ENCODE results near the gene HAO2. TPM values are rescaled to one million over a fixed set of nuclear protein-coding genes. Genes with fewer than 3 reads are reported as not detected.

The HAO2 gene
- total and polyA plus RNA-seq, 9 donors: 0.08 to 0.15 (median 0.13) TPM; not detected in 6

DNA sequence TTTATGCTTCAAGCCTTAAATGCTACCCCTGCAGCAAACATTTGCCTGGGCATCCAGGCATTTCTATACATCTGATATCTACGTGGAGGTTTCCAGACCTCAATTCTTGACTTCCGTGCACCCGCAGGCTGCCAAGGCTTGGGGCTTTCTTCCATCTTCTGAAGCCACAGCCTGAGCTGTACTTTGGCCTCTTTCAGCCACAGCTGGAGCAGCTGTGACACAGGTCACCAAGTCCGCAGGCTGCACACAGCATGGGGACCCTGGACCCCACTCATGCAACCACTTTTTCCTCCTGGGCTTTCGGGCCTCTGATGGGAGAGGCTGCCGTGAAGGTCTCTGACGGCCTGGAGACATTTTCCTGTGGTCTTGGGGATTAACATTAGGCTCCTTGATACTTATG, 5.4 kb upstream of the HAO2 start:
- peaks cover 3% of the 10 kb centered on the region for H3K4me1 ChIP-seq (ENCODE audit: control insufficient read depth, insufficient read depth, low read length)
- no peaks in the 10 kb centered on the region for H3K27me3 ChIP-seq (ENCODE audit: control insufficient read depth, insufficient read depth, low read length)
- H3K36me3 ChIP-seq (ENCODE audit: control insufficient read depth, insufficient read depth, low read length): no peaks in the 10 kb centered on the region
- H3K27ac ChIP-seq (ENCODE audit: low read length): no peak overlapping the region
- DNase-seq: no peak
- WGBS (ENCODE audit: insufficient coverage): 59% methylated on average over 7 of the region's 7 CpGs
- H3K9me3 ChIP-seq (replicated peaks; ENCODE audit: control insufficient read depth, low read depth, low read length): no peaks in the 10 kb centered on the region
- no peak overlapping the region for H3K4me3 ChIP-seq (ENCODE audit: low read length)

- WGBS (ENCODE audit: insufficient coverage): 82% methylated on average over 2 of the region's 4 CpGs
- no peak for DNase-seq
- H3K27me3 ChIP-seq (ENCODE audit: control insufficient read depth, insufficient read depth, low read length): no peaks in the 10 kb centered on the region
Observed at GRCh38 chr1:119364640-119365039, 3.9 kb upstream of the HAO2 start.

GRCh38 chr1:119366424-119366823, 2.2 kb upstream of the HAO2 start:
- DNase-seq: no peak
- 87% methylated on average over 3 of the region's 3 CpGs for WGBS (ENCODE audit: insufficient coverage)
- Histone ChIP-seq H3K27ac (ENCODE audit: low read length) (no peak overlapping the region), H3K4me1 (ENCODE audit: control insufficient read depth, insufficient read depth, low read length) (peaks cover 2% of the 10 kb centered on the region), H3K36me3 (ENCODE audit: control insufficient read depth, insufficient read depth, low read length) (no peaks in the 10 kb centered on the region), H3K4me3 (ENCODE audit: low read length) (no peak overlapping the region), H3K9me3 (replicated peaks; ENCODE audit: control insufficient read depth, low read depth, low read length) (no peaks in the 10 kb centered on the region), H3K27me3 (ENCODE audit: control insufficient read depth, insufficient read depth, low read length) (no peaks in the 10 kb centered on the region)

More at GRCh38 chr1:119364640-119365039, 3.9 kb upstream of the HAO2 start:
- no peaks in the 10 kb centered on the region for H3K36me3 ChIP-seq (ENCODE audit: control insufficient read depth, insufficient read depth, low read length)
- H3K9me3 ChIP-seq (replicated peaks; ENCODE audit: control insufficient read depth, low read depth, low read length): no peaks in the 10 kb centered on the region
- peaks cover 2% of the 10 kb centered on the region for H3K4me1 ChIP-seq (ENCODE audit: control insufficient read depth, insufficient read depth, low read length)
- no peak overlapping the region for H3K27ac ChIP-seq (ENCODE audit: low read length)
- no peak overlapping the region for H3K4me3 ChIP-seq (ENCODE audit: low read length)

GRCh38 chr1:119367432-119368124, 1.0 kb upstream of the HAO2 start:
- Histone ChIP-seq H3K9me3 (replicated peaks; ENCODE audit: control insufficient read depth, low read depth, low read length) (no peaks in the 10 kb centered on the region), H3K36me3 (ENCODE audit: control insufficient read depth, insufficient read depth, low read length) (no peaks in the 10 kb centered on the region), H3K27me3 (ENCODE audit: control insufficient read depth, insufficient read depth, low read length) (no peaks in the 10 kb centered on the region), H3K27ac (ENCODE audit: low read length) (no peak overlapping the region), H3K4me3 (ENCODE audit: low read length) (no peak overlapping the region), H3K4me1 (ENCODE audit: control insufficient read depth, insufficient read depth, low read length) (peaks cover 2% of the 10 kb centered on the region)
- peak; percentile 75 for DNase-seq
- WGBS (ENCODE audit: insufficient coverage): 62% methylated on average over 12 of the region's 13 CpGs

- Histone ChIP-seq H3K9me3 (replicated peaks; ENCODE audit: control insufficient read depth, low read depth, low read length) (no peaks in the 10 kb centered on the region), H3K36me3 (ENCODE audit: control insufficient read depth, insufficient read depth, low read length) (no peaks in the 10 kb centered on the region), H3K4me3 (ENCODE audit: low read length) (no peak overlapping the region), H3K4me1 (ENCODE audit: control insufficient read depth, insufficient read depth, low read length) (peaks cover 5% of the 10 kb centered on the region), H3K27ac (ENCODE audit: low read length) (no peak overlapping the region), H3K27me3 (ENCODE audit: control insufficient read depth, insufficient read depth, low read length) (no peaks in the 10 kb centered on the region)
- 67% methylated on average over 1 of the region's 2 CpGs for WGBS (ENCODE audit: insufficient coverage)
- no peak for DNase-seq
Observed at GRCh38 chr1:119370748-119371147, 2.2 kb downstream of the HAO2 start.

DNA sequence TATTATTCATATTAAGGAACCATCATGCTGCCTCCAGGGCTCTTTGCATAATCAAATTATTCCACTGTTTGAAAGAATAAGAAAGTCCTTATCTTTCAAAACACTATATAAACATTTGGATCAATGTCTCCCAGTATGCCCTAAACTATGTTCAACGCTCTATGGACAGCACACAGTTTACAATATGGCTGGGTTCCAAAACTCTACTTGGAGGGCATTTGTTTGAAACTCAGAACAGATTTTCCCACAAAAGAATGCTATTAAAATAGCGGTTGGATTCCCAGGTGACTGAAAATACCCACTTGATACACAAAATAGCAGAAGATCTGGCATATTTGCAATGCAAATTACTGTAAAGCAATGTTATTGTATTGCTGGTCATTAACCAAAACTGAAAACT, 3.2 kb downstream of the HAO2 start:
- Histone ChIP-seq H3K27me3 (ENCODE audit: control insufficient read depth, insufficient read depth, low read length) (no peaks in the 10 kb centered on the region), H3K4me1 (ENCODE audit: control insufficient read depth, insufficient read depth, low read length) (peaks cover 5% of the 10 kb centered on the region), H3K4me3 (ENCODE audit: low read length) (no peak overlapping the region), H3K27ac (ENCODE audit: low read length) (no peak overlapping the region), H3K9me3 (replicated peaks; ENCODE audit: control insufficient read depth, low read depth, low read length) (no peaks in the 10 kb centered on the region), H3K36me3 (ENCODE audit: control insufficient read depth, insufficient read depth, low read length) (no peaks in the 10 kb centered on the region)
- WGBS (ENCODE audit: insufficient coverage): no CpG with 5 or more reads among the region's 2 CpGs
- DNase-seq: no peak

GRCh38 chr1:119372503-119373086, 4.0 kb downstream of the HAO2 start:
- no peak overlapping the region for H3K27ac ChIP-seq (ENCODE audit: low read length)
- no peaks in the 10 kb centered on the region for H3K9me3 ChIP-seq (replicated peaks; ENCODE audit: control insufficient read depth, low read depth, low read length)
- H3K4me1 ChIP-seq (ENCODE audit: control insufficient read depth, insufficient read depth, low read length): peaks cover 3% of the 10 kb centered on the region
- DNase-seq: peak; percentile 86
- 25% methylated on average over 6 of the region's 6 CpGs for WGBS (ENCODE audit: insufficient coverage)
- no peaks in the 10 kb centered on the region for H3K36me3 ChIP-seq (ENCODE audit: control insufficient read depth, insufficient read depth, low read length)
- H3K27me3 ChIP-seq (ENCODE audit: control insufficient read depth, insufficient read depth, low read length): no peaks in the 10 kb centered on the region
- H3K4me3 ChIP-seq (ENCODE audit: low read length): no peak overlapping the region

DNA sequence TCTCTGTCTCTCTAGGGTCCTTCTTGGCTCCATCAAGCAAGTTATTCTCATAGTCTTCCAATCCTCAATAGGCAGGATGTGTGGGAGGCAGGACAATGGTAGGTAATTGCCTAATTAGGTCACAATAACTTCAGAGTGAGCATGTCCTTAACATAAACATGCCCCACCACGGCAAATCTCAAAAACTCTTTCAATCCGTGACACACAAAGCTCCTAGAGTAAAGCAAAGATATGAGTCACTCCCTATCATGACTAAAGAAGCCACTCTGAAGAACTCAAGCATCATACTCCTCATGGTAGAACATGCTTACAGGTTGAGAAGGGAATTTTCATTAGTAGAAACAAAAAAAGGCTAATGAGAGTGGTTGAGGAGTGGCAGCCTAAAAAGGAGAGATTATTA, 4.9 kb downstream of the HAO2 start:
- Histone ChIP-seq H3K4me3 (ENCODE audit: low read length) (no peak overlapping the region), H3K27me3 (ENCODE audit: control insufficient read depth, insufficient read depth, low read length) (no peaks in the 10 kb centered on the region), H3K36me3 (ENCODE audit: control insufficient read depth, insufficient read depth, low read length) (no peaks in the 10 kb centered on the region), H3K9me3 (replicated peaks; ENCODE audit: control insufficient read depth, low read depth, low read length) (no peaks in the 10 kb centered on the region), H3K4me1 (ENCODE audit: control insufficient read depth, insufficient read depth, low read length) (peaks cover 3% of the 10 kb centered on the region), H3K27ac (ENCODE audit: low read length) (no peak overlapping the region)
- DNase-seq: no peak
- no CpG with 5 or more reads among the region's 2 CpGs for WGBS (ENCODE audit: insufficient coverage)

GRCh38 chr1:119374208-119374874, 5.8 kb downstream of the HAO2 start:
- WGBS (ENCODE audit: insufficient coverage): no CpG with 5 or more reads among the region's 4 CpGs
- no peak for DNase-seq
- Histone ChIP-seq H3K36me3 (ENCODE audit: control insufficient read depth, insufficient read depth, low read length) (no peaks in the 10 kb centered on the region), H3K4me3 (ENCODE audit: low read length) (no peak overlapping the region), H3K27me3 (ENCODE audit: control insufficient read depth, insufficient read depth, low read length) (no peaks in the 10 kb centered on the region), H3K27ac (ENCODE audit: low read length) (no peak overlapping the region), H3K4me1 (ENCODE audit: control insufficient read depth, insufficient read depth, low read length) (peaks cover 3% of the 10 kb centered on the region), H3K9me3 (replicated peaks; ENCODE audit: control insufficient read depth, low read depth, low read length) (no peaks in the 10 kb centered on the region)

DNA sequence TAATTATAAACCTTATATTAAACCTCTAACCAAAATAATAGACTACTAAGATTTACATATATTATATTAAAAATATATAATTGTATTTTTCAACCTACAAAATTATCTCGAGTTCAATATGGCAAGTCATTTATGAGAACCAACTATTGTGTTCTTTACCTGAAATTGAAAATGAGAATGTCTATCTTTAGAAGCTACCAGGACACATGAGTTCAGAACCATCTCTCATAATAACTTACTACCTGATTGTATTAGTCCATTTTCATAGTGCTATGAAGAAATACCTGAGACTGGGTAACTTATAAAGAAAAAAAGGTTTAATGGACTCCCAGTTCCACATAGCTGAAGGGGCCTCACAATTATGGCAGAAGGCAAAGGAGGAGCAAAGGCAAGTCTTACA, 6.8 kb downstream of the HAO2 start:
- no peak overlapping the region for H3K27ac ChIP-seq (ENCODE audit: low read length)
- no peaks in the 10 kb centered on the region for H3K9me3 ChIP-seq (replicated peaks; ENCODE audit: control insufficient read depth, low read depth, low read length)
- H3K4me1 ChIP-seq (ENCODE audit: control insufficient read depth, insufficient read depth, low read length): peaks cover 3% of the 10 kb centered on the region
- DNase-seq: no peak
- no CpG with 5 or more reads among the region's 1 CpG for WGBS (ENCODE audit: insufficient coverage)
- H3K36me3 ChIP-seq (ENCODE audit: control insufficient read depth, insufficient read depth, low read length): no peaks in the 10 kb centered on the region
- H3K27me3 ChIP-seq (ENCODE audit: control insufficient read depth, insufficient read depth, low read length): no peaks in the 10 kb centered on the region
- no peak overlapping the region for H3K4me3 ChIP-seq (ENCODE audit: low read length)

Measured in muscle of leg (tissue), 11 donors.